NCI-H345 (cell line): ENCODE results near the gene CLEC7A.

Experiments used
- DNase-seq: peaks from one replicate; lab custom pipeline; 2025; lab: John Stamatoyannopoulos, UW

The CLEC7A gene

DNA sequence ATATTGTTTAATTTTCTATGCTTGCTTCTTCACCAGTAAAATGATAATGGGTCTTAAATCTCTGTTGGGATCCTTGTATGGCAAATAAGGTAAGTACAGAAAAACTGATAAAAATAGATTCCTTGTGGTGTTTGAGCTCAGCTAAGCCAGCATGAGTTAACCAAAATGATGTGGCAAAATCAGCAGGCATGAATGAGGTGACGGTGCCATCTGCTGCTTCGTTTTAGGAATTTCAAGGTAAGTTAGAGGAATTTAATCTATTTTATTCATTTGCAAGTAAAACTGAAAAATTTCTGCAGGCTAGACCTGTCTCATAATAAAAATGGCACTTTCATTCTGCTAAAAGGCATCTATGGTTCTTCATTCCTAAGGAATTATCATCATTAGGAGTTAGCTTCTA, 10.0 kb upstream of the CLEC7A start:
- peak; percentile 46 for DNase-seq

DNA sequence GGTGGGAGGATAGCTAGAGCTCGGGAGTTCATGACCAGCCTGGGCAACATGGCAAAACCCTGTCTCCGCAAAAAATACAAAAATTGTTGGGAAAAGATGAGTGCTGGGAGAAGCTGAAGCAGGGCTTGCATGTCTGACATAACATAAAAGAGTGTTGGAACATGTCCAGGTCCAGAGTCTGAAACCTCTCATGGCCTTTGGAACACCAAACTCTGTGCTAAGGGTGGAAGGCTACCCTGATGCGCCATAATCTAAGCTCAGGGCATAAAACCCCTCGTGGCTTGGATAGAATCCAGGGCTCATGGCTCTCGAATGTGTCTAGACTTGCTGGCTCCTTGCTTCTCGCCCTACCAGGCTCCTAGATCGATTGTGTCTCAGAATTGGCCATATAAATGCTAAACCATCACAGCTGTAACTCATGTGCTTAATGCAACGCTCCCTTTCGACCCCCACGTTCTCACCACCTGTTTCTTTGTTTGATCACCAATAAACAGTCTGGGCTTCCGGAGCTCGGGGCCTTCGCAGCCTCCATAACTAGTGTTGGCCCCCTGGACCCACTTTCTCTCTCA, 6.7 kb upstream of the CLEC7A start:
- peak; percentile 71 for DNase-seq

DNA sequence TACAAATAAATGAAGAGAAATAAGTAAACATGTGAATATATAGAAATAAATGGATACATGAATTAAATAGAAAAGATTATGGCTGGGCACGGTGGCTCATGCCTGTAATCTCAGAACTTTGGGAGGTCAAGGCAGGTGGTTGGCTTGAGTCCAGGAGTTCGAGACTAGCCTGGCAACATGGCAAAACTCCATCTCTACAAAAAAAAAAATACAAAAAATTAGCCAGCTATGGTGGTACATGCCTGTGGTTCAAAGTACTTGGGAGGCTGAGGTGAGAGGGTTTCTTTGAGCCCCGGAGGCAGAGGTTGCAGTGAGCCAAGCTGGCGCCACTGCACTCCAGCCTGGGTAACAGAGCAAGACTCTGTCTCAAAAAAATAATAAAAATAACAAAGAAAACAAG, 5.1 kb upstream of the CLEC7A start:
- no peak for DNase-seq

DNA sequence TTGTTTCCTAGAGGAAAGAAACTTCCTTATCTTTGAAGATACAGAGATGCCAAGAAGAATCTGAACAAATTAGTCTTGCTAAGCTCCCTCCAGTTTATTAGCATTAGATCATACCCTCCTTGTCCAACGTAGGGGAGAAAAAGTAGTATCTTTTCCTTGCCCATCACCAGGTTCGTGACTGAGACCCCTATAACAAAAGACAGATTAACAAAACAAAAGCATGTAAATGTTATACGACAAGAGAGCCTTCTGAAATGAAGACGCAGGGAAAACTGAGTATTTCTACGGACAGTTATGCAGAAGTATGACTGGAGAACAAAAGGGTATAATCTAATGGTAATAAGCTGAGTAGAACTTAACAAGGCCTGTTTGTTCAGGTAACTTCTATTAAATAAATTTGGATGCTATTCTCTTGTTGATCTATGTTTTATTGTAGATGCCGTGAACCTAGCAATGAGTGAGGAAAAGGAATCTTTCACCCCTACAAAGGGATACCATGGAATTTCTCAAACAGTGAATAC, 2.9 kb upstream of the CLEC7A start:
- DNase-seq, result no peak

DNA sequence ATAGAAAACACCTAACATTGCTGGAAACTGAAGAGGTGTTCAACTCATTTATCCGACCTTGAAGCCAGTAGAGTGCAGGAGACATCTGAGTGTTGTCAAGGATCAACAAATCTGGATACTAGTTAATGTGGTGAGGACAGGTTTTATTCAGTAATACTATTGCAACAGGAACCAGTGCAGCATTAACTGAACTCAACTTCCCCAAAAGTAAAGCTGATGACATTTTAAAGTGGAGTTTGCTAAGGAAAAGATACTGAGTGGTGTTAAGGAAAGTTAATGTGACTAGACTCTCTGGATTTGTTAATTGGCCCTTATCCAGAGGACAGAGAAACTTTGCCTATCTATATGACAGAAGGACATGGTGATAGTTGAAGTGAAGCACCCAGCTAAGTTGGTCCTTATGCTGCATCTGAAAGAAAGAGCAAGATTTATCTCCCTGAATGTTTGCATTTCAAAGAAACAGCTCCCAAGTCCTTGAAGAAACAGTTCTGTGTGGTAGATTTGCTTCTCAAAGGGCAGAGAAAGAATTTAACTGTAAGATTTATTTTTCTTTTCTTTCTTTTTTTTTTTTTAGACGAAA, 1.2 kb upstream of the CLEC7A start:
- no peak for DNase-seq

DNA sequence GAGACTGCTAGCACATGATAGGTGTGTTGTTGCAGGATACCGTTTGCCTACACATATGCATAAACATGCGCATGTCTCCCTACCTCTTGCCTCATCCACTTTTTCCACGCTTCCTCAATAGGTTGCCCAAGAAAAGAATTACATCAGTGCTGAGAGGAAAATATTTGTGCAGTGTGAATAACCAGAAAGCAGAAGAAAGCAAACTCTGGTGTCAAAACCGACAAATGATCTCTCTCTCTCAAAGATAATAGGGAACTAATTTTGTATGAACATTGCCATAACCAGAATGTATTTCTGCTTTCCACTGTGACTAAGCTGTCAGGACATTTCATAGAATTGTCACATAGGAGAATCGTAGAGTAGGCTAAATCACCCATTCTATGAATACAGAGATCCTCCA, 1.3 kb downstream of the CLEC7A start:
- DNase-seq, result no peak

DNA sequence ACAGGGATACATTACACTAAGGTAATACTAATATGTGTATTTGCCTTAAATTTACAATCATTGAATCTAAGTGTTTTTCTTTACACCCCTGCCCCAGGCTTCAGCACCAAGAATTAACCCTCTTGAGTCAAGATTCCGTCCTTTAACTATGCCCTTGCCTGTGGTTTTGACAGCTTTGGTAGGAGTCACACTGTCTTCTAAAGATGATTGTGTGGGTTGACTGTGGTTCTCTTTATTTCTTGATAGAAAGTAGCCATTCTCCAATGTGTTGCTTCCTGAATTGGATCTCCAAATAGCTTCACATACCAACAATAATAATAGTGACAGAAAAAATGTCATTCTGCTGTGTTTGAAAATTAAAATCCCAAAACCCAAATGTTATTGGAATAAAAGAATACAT, 3.6 kb downstream of the CLEC7A start:
- no peak for DNase-seq

DNA sequence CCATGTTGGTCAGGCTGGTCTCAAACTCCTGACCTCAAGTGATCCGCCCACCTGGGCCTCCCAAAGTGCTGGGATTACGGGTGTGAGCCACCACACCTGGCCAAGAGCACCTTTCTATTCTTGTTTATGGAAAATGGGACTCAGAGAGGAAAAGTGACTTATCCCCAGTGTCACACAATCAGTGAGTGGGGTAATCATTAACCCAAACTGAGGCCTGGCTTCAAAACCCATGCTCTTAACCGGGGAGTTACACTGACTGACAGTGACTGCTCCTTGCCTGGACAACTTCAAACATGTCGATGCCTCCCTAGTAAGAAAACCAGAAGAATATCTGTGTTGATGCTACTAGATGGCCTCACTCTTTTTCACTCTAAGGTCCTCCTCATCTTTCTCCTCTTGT, 7.3 kb downstream of the CLEC7A start:
- no peak for DNase-seq

DNA sequence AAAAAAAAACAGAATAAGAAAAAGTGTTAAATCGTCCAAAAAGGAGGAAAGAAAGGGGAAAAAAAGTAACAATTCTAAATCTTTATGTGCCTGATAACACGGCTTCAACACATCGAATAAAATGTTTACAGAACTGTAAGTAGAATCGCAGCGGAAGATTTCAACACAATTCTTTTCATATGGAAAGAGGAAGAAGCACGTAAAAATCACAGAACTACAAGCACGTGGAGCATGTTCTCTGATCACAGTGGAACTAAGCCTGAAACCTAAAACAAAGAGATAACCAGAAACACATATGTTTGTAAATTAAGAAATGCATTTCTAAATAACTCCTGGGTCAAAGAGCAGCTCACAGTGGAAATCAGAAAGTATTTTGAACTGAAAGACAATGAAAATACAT, 8.7 kb downstream of the CLEC7A start:
- no peak for DNase-seq

DNA sequence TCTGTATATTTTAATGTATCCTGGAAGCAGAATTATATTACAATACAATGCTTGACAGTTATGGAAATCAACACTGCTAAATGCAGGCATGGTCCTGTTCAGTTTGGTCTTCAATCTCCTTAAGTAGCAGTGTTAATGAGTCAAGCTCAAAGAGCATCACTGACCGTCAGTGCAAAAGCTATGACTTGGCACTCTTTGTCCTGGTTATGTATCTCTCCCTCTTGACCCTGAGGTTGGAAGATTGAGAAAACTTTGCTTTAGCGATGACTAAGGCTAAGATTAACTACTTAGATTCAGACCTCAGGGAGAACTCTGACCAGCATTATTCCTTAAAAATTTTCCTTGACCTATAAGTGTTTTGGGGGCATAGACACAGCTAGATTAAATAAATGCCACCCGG, 10.9 kb downstream of the CLEC7A start:
- DNase-seq, result no peak

DNA sequence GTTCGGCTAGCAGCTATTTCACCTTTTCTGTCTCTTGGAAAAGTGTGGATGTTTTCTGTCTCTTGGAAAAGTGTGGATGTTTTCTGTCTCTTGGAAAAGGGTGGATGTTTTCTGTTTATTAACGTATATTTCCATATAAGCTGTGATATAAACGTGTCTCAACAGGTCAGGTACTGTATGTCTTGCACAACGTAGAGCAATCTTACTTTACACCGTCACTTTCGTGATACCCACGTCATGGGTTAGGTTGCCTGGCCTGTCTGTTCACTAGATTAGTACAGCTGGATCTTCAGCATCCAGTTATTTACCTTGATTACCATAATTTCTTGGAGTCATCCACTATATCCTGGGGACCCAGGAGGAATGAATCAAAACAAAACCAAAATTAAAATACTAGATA, 14.1 kb downstream of the CLEC7A start:
- DNase-seq, result no peak

DNA sequence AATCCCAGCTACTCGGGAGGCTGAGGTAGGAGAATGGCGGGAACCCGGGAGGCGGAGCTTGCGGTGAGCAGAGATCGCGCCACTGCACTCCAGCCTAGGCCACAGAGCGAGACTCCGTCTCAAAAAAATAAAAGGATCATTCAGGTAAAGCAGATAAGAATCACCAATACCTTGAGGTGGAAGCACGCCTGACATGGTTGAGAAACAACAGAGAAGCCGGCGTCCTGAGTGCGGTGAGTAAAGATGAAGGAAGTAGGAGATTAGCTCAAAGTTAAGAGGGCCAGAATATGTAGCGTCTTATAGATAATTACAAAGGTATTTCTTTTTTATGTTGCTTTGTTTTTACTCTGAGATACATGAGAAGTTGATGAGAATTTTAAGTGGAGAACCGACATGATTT, 14.7 kb downstream of the CLEC7A start:
- DNase-seq, result no peak

DNA sequence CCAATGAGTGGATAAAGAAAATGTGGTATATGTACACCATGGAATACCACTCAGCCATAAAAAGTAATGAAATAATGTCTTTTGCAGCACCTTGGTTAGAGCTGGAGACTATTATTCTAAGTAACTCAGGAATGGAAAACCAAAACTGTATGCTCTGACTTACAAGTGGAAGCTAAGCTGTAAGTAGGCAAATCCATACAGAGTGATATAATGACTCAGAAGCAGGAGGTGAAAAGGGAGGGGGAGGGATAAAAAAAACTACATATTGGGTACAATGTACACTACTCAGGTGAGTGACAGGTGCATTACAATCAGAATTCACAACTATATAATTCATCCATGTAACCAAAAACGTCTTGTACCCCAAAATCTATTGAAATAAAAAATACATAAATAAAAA, 16.1 kb downstream of the CLEC7A start:
- no peak for DNase-seq

DNA sequence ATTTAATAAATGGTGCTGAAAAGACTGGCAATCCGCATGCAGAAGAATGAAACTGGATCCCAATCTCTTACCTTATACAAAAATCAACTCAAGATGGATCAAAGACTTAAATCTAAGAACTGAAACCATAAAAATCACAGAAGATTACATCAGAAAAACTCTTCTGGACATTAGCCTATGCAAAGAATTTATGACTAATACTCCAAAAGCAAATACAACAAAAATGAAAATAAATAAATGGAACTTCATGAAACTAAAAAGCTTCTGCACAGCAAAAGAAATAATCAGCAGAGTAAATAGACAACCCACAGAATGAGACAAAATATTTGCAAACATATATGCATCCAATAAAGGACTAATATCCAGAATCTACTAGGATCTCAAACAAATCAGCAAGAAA, 16.9 kb downstream of the CLEC7A start:
- DNase-seq, result no peak

DNA sequence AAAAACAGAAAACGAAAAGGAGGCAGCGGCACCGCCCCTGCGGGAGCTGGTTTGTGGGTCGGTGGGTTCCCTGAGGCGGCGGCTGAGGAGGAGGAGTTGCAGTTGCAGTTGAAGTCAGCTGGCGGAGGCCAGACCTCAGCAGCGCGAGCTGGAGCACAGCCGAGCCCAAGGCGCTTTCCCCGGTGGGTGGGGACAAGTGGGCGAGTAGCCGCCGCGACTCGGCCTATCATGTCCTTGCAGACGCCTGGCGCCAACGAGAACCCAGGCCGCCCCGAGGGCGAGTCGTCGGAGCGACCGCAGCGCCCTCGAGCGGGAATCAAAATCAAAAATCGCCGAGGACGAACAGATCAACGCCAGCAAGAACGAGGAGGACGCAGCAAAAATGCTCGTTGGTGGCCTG, 18.5 kb downstream of the CLEC7A start:
- DNase-seq, result no peak

DNA sequence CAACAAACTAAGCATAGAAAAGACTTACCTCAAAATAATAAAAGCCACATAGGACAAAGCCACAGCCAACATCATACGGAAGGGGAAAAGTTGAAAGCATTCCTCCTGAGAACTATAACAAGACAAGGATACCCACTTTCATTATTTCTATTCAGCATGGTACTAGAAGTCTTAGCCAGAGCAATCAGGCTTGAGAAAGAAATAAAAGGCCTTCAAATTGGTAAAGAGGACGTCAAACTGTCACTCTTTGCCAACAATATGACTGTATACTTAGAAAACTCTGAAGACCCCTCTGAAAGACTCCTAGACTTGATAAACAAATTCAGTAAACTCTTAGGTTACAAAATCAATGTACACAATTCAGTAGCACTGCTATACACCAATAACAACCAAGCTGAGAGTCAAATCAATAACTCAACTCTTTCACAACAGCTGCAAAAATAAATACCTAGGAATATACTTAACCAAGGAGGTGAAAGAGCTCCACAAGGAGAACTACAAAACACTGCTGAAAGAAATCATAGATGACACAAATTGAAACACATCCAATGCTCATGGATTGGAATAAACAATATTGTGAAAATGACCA, 19.6 kb downstream of the CLEC7A start:
- DNase-seq, result no peak

DNA sequence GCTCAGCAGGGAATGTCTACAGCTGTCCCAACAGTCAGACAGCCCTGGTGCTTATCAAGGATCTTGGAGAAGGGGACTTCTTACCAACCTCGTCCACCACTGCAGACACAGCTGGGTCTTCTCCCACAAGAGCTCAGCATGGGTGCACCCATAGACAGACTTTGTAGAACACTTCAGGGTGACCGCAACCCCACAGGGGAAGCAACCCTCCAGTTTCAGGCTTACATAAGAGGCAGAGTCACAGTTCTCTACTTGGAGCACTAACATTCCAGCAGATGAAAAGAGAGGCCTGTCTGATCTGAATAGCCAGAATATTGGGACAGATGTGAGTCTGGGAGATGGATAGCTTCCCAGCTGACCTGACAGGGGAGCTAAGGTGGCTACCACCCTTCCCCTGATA, 27.7 kb downstream of the CLEC7A start:
- DNase-seq, result no peak

DNA sequence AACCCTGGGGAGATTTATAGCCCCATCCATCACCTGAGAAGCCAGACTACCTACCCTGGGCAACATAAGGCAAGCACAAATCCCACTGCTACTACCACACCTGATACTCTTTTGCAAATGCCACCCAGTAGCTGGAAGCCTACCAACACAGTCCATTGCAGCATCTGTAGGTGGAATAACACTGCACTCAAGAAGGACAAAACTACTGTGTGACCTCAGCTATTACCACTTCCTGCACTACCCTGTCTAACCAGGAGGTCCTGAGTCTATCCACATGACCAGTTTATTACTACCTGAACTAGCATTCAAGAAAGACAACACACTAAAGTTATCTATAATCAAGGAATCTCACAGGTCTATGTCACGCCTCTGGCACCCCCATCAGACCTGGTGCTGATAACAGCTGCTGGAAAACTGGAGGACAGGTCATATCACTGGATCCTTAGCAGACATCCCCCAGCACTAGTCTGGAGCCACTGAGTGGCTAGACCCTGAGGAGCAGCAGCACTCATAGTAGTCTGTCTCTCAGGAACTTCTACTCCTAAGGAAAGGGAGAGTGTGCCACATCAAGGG, 28.3 kb downstream of the CLEC7A start:
- no peak for DNase-seq

DNA sequence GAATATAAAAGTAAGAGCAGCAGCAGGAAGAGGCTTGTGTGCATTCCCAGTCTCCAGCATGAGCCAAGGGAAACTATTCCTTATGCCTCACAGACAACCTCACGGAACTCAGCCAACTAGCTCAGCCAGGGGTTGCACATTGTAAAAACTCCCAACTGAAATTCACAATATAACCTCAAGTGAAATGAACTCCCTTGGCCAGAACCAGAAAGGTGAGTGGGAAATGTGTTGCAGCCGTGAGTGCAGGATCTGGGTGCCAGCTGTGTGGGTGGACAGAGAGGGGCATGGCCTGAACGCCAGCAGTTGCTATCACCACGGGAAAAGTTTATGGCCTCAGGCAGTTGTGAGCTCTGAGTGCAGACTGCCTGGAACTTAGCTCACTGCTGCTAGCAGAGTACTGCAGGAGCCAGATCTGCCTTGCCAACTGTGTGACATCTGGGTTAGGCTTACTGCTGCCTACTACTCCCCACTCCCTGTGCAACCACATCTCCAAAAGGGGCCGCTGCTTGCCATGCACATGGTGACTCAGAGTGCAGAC, 28.9 kb downstream of the CLEC7A start:
- DNase-seq, result no peak

DNA sequence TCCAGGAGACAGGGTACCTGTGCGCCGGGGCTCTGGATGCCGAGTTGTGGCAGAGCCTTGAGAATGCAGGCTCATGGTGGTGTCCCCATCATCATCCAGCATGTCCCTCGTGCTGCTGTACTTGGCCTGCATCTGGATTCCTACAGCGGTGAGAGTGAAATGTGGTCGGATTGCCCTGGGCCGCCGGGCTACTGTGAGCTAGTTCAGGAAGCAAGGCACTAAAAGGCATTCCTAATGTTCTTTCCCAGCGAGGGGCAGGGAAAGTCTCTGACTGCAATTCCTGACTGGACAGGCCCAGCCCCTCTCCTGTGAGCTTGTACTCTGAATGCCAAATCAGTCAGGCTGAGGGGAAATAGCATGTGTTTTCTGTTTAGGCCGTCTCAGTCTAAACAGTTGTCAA, 31.2 kb downstream of the CLEC7A start, which contains the start of gene CLEC1A:
CLEC1A (minus strand) TSS at position 195 of the 400 bp plus-strand sequence; CDS start at position 132, 63 bp downstream.
- DNase-seq, result no peak

DNA sequence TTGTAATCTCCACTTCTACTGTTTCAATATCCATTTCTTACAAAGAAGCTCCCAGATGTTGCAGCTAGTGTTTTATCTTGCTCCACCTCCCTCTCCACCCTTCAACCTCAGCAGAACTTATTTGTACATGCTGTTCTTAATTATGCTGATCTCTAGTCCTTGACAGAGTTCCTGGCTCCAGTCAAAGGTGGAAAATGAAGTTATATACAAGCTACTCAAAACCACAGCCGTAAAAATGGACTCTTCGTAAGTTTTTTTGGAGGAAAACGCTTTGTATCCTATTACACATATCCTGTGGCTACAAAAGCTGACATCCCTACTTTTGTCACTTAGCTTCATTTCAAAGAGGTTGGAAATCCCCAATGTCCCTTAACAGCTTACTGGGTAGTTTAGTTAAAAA, 32.5 kb downstream of the CLEC7A start:
- no peak for DNase-seq

DNA sequence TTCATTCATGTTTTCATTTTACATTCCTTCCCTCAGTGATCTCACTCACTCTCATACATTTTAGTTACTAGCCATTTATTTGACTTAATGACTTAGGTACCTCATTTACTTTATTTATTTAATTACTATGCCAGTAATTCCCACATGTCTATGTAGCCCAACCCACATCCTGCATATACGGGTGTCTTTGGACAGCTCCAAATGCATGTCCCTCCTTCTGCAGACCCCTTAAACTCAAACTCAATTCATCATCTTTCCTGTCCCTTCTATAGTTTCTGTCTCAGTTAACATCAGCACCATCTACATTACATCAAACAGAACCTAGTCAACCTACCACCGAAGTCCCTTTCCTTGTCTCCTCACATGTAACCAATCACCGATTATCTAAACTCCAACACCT, 34.0 kb downstream of the CLEC7A start:
- DNase-seq, result no peak
